HG02840 (cell line): Measurements from ENCODE around the gene ADGRG7.
"Not testable (repeated sequence)": the region's sequence is repeated elsewhere in the genome, so short reads cannot be mapped to it uniquely, and the experiment has no call there.

Experiments used
- ATAC-seq: cut with Tn5 transposase; IDR thresholded peaks from one replicate; pipeline ENCODE4 v1.9.1; 2021; ENCODE audit warnings: mild to moderate bottlenecking, moderate library complexity, moderate number of reproducible peaks; ENCODE audit not compliant: unreplicated experiment, low FRiP score

ADGRG7 gene

GRCh38 chr3:100640633-100641032 lies 31.2 kb downstream of the ADGRG7 start:
- no peak for ATAC-seq

- peak; percentile 79 for ATAC-seq
Observed at GRCh38 chr3:100641471-100642032, 32.2 kb downstream of the ADGRG7 start.

GRCh38 chr3:100645913-100646312 lies 36.5 kb downstream of the ADGRG7 start:
- ATAC-seq = no peak

GRCh38 chr3:100647171-100647570 lies 37.8 kb downstream of the ADGRG7 start:
- ATAC-seq = no peak

GRCh38 chr3:100647657-100648056 lies 38.3 kb downstream of the ADGRG7 start:
- no peak for ATAC-seq

GRCh38 chr3:100650651-100651619 lies 41.5 kb downstream of the ADGRG7 start:
- peak; percentile 97 for ATAC-seq

- ATAC-seq = no peak
Observed at GRCh38 chr3:100653604-100654294, 44.3 kb downstream of the ADGRG7 start.

GRCh38 chr3:100656945-100657344 lies 47.5 kb downstream of the ADGRG7 start:
- ATAC-seq = no peak

- not testable (repeated sequence) for ATAC-seq
Observed at GRCh38 chr3:100661294-100661693, 51.9 kb downstream of the ADGRG7 start.

- no peak for ATAC-seq
Observed at GRCh38 chr3:100662113-100662823, 52.9 kb downstream of the ADGRG7 start.

- ATAC-seq = no peak
Observed at GRCh38 chr3:100665230-100665629, 55.8 kb downstream of the ADGRG7 start.

- not testable (repeated sequence) for ATAC-seq
Observed at GRCh38 chr3:100666699-100667098, 57.3 kb downstream of the ADGRG7 start.

- ATAC-seq = not testable (repeated sequence)
Observed at GRCh38 chr3:100667316-100667715, 57.9 kb downstream of the ADGRG7 start.

- ATAC-seq = not testable (repeated sequence)
Observed at GRCh38 chr3:100670995-100671394, 61.6 kb downstream of the ADGRG7 start.

GRCh38 chr3:100681496-100681895 lies 72.1 kb downstream of the ADGRG7 start:
- ATAC-seq = no peak

- ATAC-seq = no peak
Observed at GRCh38 chr3:100682056-100682853, 72.9 kb downstream of the ADGRG7 start.

- ATAC-seq = no peak
Observed at GRCh38 chr3:100682854-100683760, 73.7 kb downstream of the ADGRG7 start.

GRCh38 chr3:100693225-100693624 lies 83.8 kb downstream of the ADGRG7 start:
- ATAC-seq = no peak

- ATAC-seq = no peak
Observed at GRCh38 chr3:100695696-100696095, 86.3 kb downstream of the ADGRG7 start.
